ENCODE results near the gene SATB2.

- TF ChIP-seq CTCF (IDR thresholded peaks at IDR 0.05) (no peak), POLR2AphosphoS5 (IDR thresholded peaks at IDR 0.05) (no peak)
Observed at GRCh38 chr2:199465390-199465789, 7.7 kb upstream of the SATB2 start.

Data from stomach (tissue), 4 donors.